Cortex of kidney (tissue), 1 donor: ENCODE measurements around the gene RPL38.
A peak's percentile ranks its signal among the peaks of the same experiment; 100 is the strongest.

ENCODE experiments used
- DNase-seq: peaks from one replicate; lab custom pipeline; 2025; lab: John Stamatoyannopoulos, UW

The RPL38 gene

DNA sequence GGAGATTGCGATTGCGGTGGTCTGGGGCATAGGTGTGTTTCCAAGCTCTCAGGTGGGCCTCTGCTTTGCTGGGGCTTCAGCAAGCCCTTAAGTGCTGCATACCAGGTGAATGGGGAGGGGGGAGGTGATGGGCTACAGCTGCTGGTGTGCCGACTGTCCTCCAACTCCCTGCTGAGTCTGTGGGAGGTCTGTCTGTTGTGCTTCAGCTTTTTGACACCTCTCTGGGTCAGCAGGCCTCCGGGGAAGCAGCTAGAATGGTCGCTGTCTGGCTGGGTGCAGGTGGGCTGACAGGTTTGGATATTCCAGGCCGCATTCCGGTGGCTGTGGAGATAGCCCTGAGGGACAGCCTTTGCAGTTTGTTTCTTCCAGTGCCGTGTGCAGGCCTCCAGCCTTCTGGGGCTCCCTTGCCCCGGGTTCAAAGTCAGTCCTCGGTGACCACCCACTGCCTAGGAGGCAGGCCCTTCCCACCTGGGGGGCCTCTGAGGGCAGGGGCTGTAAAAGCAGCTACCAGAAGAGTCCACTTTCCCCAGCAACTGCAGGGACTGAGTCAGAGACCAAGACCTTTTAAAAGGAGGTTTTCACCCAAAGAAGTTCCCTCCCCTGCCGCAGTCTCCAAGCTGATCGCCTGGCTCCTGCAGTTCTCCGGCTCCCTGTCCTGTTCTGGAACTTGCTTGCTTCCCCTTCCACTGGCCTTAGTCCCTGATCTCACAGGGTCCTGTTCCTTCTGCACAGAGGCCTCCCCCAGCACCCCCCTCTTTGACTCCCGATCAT, 7.8 kb downstream of the RPL38 start:
- DNase-seq = no peak

DNA sequence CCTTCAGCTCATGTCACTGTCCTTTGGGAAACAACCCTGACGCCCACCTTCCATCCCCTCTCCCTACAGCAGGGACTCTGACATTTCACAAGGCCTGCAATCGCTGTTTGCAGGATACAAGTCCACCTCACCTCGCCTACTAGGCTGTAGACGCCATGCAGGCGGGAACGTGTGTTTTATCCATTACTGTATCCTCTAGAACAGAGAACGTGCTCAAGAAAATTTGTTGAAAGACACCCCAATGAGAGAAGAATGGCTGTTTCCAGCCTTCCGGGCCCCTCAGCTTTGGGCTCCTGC, 8.4 kb downstream of the RPL38 start:
- no peak for DNase-seq

- no peak for DNase-seq
Measured at GRCh38 chr17:74212209-74212912, 8.9 kb downstream of the RPL38 start.

DNA sequence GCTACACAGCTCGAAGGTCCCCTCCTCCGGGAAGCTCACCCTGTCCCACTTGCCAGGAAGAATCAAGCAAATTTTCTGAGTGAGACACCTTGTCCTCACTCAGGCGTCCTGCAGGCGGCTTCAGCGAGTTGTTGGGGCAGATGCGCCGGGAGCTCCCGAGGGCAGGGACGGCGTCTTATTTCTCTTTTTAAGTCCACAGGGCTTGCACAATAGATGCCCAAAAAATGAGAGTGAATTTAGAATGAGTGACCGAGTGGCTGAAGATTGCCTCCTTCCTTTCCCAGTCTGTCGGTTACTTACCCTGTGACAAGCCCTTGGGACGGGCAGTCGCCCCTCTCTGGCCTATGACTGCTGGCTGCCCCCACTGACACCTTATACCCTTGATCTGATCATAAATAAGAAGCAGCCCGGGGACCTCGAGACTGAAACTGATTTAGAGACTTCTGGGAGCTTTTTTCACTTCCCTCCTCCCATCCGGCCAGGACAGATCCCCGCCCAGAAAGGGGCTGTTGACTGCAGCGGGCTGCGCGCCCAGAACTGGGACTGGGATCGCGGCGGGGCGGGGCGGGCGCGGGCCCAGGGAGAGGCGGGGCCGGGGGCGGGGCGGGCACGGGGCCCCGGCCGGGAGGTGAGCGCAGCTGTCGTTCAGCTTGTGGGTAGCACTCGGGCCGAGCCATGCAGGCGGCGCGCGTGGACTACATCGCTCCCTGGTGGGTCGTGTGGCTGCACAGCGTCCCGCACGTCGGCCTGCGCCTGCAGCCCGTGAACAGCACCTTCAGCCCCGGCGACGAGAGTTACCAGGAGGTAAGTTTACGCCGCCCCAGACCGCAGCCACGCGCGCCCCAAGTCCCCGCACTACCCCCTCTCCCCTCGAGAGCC, 9.7 kb downstream of the RPL38 start, which contains the start of gene TTYH2:
Gene TTYH2 (plus strand): TSS at position 659 of the 879 bp plus-strand sequence. CDS start 17 bp downstream, at position 676.
- DNase-seq = peak; percentile 42

- DNase-seq = no peak
Measured at GRCh38 chr17:74213861-74214391, 10.4 kb downstream of the RPL38 start.

DNA sequence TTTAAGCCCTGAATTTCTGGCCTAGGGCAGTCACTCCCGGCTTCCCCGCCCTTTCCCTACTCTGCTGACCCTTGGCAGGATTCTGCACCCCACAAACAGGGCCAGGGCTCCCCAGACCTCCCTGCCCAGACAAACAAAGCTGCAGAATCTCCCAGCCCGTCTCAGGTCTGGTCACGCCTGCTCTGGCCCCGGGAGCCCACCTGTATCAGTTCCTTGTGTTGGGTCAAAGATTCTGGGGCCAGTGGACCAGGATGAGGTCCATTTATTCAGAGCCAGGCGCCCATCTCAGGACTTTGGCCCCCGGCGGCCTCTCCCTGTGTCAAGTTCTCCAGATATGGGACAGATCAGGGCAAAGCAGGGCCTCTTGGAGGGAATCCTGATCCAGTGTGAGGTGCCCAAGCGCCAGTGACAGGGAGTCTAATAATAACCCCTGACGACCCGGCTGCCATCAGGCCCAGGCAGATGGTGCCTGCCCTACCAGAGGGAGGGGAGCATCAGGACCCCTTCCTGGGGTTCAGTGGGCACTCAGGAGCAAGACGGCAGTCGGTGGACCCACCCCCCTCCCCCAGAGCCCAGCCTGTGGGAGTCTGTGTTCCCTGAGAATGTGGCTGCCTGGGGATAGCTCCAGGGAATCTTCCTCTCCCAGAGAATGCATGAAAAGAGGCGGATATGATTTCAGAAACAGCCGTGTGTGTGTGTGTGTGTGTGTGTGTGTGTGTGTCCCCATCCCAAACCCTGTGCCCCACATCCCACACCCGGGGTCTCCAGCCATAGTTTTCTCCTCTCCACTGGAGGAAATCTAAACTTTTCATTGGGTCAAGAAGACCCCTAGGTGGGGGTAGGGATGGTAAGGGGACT, 11.2 kb downstream of the RPL38 start:
- no peak for DNase-seq

GRCh38 chr17:74215342-74215727, 11.9 kb downstream of the RPL38 start:
- DNase-seq = no peak

DNA sequence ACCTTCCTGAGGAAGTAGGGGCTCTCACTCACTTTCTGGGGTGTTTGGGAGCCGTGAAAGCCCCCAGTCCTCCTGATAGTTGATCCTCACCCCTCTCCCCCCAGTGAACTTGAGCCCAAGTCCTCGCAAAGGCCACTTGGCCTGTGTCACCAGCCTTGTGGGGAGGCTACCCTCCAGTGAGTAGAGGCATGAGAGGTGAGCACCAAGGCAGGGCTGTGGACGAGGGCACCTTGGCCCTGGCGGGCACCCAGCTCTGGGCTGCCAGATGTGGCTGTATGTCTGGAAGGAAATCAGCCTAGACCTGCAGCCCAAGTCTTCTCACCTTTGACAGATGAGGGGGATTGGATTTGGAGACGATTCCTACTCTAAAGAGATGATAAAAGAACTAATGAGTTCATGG, 13.0 kb downstream of the RPL38 start:
- no peak for DNase-seq

GRCh38 chr17:74217037-74217730, 13.7 kb downstream of the RPL38 start:
- no peak for DNase-seq

DNA sequence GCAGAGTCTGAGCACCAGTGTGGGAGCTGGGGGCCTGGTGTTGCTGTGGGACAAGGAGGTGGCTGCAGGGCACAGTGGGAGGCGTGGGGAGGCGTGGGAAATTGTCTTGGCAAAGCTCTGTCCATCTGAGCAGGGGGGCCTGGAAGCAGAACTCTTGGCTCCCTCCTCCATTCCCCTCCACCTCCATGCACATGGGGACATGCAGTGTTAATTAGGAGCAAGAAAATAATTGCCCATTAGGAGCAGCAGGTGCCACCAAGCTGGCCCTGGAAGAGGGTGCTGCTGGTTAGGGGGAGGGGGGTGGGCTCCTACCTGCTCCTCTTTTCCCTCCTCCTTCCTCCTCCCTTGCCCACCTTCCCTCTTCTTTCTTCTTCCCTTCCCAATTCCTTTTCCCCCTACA, 14.4 kb downstream of the RPL38 start:
- DNase-seq = no peak

GRCh38 chr17:74218436-74218835, 15.0 kb downstream of the RPL38 start:
- DNase-seq = no peak

DNA sequence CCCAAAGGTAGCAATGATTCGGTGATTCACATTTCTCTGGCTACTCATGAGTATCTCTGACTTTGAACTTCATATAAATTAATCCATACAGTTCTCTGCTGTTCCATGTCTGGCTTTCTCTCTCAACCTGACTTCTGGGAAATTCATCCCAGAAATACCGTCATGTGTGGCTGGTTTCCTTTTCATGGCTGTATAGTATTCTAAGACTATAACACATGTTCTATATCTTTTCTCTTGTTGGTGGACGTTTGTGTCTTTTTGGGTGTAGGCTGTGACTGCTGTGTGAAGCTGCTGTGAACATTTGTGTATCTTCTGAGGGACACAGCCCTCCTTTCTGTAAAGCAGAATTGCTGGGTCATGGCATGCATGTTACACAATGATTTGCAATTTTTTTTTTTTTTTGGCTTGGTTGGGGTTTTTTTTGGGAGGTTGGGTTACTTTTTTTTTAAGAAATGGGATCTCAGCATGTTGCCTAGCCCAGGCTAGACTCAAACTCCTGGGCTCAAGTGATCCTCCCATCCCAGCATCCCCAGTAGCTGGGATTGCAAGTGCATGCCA, 16.2 kb downstream of the RPL38 start:
- DNase-seq = no peak

DNA sequence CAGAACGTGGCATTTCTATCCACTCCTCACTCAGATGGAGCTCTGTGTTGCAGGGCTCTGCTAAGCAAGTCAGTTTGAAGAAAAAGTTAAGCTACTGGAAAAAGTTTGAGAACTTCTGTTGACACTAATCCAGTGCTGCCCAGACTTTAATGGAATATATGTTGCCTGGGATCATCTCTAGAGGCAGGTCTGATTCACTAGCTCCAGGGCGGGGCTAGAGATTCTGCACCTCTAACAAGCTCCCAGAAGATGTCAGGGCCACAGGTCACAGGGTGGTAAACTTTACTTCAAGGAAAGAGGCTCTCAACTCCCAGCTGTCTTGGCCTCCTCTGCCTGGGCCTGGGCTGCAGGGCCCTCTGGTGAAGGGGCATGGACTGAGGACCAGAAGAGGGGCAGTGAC, 16.7 kb downstream of the RPL38 start:
- DNase-seq = no peak

DNA sequence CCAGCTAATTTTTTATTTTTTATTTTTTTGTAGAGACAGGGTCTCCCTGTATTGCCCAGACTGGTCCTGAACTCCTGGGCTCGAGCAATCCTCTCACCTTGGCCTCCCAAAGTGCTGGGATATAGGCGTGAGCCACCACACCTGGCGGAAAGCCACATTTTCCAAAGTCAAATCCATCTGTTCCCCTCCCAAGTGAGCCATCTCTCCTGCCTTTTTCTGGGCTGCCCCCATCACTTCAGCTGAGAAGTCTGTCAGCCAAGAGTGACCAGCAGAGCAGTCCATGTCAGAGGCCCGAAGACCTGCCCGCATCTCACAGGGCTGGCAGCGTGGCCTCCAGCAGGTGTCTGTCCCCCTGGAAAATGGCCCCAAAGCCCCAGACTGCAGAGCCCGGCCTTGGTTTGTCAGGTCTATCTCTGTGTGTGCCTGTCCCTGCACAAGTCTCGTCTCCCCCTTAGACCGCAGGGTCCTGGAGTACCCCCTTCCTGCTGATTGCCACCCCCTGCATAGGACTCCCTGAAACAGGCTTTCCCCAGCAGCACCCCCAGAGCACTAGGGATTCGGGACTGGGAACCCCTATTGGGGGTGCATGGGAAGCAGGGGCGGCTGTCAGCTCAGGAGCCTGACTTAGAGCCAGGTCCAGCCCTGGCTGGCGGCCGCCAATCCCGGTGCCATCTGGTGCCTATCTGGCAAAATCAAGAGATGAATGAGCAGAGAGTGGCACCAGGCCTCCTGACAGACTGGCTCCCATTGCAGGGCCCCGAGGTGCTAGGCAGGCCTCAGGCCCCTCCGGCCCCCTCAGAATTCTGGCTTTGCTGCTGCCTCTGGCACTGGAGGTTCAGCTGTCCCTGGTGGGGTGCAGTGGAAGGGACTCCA, 17.7 kb downstream of the RPL38 start:
- DNase-seq = no peak

- no peak for DNase-seq
Measured at GRCh38 chr17:74222399-74222798, 18.9 kb downstream of the RPL38 start.

- DNase-seq = no peak
Measured at GRCh38 chr17:74223901-74224300, 20.4 kb downstream of the RPL38 start.

DNA sequence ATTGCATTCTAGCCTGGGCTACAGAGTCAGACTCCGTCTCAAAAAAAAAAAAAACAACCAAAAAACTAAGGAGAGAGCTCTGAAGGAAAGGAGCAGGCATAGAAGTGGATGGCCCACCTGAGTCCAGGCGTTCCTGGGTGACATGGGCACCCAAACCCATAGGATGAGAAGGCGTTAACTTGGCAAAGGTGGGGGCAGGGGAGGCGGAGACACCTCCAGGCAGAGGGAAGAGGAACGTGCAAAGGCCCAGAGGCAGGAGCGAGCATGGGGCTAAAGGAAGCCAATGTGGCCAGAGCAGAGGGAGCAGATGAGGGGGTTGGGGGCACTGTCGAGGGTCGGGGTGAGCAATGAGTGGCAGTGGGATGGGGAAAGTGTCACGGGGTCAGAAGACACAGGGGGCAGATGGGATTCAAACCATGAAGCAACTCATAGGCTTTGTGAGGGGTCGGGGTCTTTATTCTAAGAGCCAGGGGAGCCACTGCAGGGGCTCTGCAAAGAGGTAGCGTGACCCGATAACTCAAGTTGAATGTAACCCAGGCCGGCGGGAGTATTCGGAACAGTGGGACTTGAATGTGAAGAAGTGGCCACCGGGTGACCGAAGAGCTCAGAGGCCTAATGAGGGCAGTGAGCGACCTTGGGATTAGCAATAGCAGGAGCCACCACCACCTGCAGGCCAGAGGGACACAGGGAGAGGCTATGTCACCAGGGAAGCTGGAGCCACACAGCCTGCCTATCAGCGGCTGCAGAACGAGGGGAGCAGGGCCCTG, 21.7 kb downstream of the RPL38 start:
- DNase-seq = no peak

DNA sequence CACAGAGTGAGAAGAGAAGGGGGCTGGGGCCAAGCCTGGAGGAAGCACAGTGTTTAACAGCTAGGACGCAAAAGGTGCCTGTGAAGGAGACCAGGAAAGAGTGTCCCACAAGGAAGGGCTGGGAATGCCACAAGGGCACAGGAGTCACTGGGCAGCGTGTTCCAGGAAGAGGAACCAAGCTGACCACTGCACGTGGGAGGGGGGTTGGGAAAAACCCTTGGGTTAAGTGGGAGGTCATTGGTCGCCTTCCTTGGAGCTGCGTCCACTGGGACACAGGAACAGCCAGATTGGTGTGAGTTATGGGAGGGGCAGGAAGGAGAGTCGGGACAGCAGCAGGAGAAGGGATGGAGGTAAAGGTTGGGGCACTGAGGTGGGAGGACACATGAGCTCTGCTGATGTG, 22.8 kb downstream of the RPL38 start:
- DNase-seq = no peak
